NCI-H82 treated with DMSO at 0.1 percent for 48 hours (cell line): ENCODE results near the gene DHX9.

Experiments
- DNase-seq: peaks from one replicate; lab custom pipeline; 2025; ENCODE audit not compliant: unreplicated experiment; lab: John Stamatoyannopoulos, UW

Gene DHX9

DNA sequence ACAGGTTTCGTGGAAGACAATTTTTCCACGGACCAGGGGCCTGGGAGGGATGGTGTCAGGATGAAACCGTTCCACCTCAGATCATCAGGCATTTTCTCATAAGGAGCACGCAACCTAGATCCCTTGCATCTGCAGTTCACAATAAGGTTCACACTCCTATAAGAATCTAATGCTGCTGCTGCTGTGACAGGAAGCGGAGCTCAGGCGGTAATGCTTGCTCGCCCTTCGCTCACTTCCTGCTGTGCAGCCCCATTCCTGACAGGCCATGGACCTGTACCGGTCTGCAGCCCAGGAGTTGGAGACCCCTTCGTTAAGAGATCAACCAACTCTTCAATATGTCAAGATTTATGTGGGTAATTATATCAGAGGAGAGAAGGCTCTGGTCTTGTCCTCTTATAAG, 3.3 kb upstream of the DHX9 start:
- no peak for DNase-seq

- DNase-seq, result no peak
These were observed 2.3 kb downstream of the DHX9 start for GRCh38 chr1:182841368-182841988.

- no peak for DNase-seq
These were observed 3.1 kb downstream of the DHX9 start for GRCh38 chr1:182842265-182842664.

- no peak for DNase-seq
These were observed 6.2 kb downstream of the DHX9 start for GRCh38 chr1:182845379-182845778.

DNA sequence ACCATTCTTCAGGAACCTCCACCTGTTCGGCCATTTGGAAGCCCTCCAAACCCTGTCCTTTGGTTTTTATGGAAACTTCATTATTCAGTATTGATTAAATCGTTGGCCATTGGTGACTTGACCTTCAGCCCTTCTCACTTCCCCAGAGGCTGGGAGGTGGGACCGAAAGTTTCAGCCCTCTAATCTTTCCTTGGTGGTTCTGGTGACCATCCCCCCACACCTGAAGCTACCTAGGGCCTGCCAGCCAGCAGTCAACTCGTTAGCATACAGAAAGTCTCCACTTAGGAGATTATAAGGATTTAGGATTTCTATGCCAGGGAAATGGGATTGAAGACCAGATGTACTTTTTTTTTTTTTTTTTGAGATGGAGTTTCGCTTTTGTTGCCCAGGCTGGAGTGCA, 6.7 kb downstream of the DHX9 start:
- peak; percentile 72 for DNase-seq

DNA sequence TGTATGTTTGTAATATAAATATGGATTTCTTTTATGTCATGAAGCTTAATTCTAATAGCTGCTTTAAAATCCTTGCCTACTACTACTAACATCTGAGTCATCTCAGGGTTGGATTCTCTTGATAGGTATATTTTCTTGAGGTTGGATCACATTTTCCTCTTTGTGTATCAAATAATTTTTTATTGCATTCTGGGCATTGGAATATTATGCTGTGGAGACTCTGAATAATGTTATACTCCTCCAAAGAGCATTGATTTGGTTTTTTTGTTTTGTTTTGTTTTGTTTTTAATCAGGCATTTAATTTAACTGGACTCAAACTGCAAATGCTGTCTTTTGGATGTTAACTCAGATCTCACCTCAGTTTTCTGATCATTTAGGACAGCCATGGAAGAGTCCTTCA, 8.0 kb downstream of the DHX9 start:
- DNase-seq, result no peak

- no peak for DNase-seq
These were observed 9.6 kb downstream of the DHX9 start for GRCh38 chr1:182848736-182849135.

DNA sequence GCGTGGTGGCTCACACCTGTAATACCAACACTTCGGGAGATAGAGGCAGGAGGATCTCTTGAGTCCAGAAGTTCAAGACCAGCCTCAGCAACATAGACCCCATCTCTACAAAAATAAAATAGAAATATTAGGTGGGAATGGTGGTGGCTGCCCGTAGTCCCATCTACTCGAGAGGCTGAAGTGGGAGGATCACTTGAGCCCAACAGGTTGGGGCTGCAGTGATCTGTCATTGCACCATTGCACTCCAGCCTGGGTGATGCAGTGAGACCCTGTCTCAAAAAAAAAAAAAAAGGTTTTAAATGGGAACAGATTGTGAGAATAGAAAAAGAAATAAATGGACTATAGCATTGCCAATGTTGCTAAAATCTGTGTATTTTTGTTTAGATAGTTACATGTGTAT, 11.2 kb downstream of the DHX9 start:
- DNase-seq, result no peak

- no peak for DNase-seq
These were observed 12.7 kb downstream of the DHX9 start for GRCh38 chr1:182851825-182852224.

DNA sequence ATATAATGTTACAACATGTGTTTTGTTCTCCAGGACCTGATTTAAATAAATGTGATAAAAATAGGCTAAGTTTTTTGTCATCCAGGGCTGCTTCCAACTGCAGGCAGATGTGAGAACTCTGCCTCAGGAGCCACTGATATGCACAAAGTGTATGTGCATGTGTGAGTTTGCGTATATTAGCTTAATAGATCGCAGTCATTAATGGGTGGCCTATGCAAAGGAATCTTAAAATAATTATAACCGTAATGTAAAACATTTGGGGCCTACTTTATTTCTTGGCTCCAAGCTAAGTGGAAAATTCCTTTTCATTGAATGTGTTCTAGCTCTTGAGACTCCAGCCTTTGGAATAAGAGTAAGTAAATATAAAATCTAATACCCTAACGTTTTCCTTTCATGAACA, 16.8 kb downstream of the DHX9 start:
- no peak for DNase-seq

GRCh38 chr1:182857212-182857611, 18.1 kb downstream of the DHX9 start:
- no peak for DNase-seq

DNA sequence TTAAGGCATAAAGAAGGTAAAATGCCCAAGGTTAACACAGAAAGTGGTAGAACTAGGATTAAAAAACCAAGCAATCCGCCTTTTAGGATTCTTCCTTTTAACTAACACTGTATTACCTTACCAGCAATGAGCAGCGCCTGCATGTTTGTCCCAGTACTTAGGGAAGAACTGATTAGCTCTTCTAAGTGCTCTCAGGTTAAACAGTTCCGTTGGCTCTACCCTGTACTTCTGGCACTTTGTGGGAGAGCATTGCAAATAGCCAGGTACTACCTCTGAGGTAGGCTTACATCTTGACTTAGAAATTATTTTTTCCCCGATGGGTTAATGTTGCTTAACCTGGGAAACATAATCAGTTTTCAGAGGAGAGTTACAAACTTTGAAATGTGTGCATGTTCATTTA, 21.5 kb downstream of the DHX9 start:
- DNase-seq, result no peak

- DNase-seq, result no peak
These were observed 22.8 kb downstream of the DHX9 start for GRCh38 chr1:182861994-182862393.

- DNase-seq, result no peak
These were observed 23.7 kb downstream of the DHX9 start for GRCh38 chr1:182862827-182863226.

DNA sequence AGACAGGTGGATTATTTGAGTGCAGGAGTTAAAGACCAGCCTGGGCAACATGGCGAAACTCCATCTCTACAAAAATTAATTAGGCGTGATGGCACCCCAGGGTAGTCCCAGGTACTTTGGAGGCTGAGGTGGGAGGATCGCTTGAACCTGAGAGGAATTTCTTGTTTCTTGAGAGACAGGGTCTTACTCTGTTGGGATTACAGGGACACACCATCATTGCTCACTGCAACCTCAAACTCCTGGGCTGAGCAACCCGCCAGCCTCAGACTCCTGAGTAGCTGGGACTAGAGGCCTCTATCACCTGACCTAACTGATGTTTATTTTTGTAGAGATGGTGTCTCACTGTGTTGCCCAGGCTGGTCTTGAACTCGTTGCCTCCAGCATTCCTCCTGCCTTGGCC, 24.8 kb downstream of the DHX9 start:
- DNase-seq, result no peak

DNA sequence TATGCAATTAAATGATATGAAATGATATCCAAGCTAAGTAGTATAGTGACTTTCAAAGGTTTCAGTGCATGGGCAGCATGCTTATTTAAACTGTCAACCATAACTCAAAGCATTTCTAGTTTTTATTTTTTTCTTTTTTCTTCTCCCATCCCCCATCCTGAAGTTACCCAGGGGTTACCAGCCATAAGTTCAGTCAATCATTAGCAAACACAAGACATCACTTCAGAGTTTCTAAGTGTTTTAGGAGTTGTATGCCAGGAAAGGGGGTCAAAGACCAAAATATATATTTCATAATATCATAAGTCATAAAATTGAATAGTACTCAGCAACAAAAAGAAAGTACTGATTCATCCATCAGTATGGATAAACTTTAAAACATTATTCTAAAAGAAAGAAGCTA, 28.7 kb downstream of the DHX9 start:
- DNase-seq, result no peak

GRCh38 chr1:182869241-182869666, 30.1 kb downstream of the DHX9 start:
- DNase-seq, result no peak

- no peak for DNase-seq
These were observed 33.7 kb downstream of the DHX9 start for GRCh38 chr1:182872881-182873280.

- DNase-seq, result no peak
These were observed 36.7 kb downstream of the DHX9 start for GRCh38 chr1:182875889-182876288.

DNA sequence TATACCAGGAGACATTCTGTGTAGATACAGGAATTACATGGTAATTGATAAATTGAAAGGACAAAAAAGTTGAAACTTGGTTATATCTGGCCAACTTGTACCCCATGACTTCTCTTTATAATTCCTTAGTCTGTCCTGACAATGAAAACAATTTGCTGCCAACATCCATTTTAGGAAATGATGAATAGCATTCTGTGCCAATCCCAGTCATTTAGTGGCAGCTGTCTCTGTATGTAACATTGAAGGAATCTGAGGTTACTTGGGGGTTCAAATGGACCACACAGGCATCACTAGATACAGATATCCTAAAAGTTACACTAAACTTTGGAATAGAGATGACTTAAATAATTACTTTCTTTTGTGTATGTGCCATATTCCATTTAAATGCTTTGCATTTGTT, 38.2 kb downstream of the DHX9 start:
- DNase-seq, result no peak

GRCh38 chr1:182877842-182878241, 38.7 kb downstream of the DHX9 start:
- no peak for DNase-seq

DNA sequence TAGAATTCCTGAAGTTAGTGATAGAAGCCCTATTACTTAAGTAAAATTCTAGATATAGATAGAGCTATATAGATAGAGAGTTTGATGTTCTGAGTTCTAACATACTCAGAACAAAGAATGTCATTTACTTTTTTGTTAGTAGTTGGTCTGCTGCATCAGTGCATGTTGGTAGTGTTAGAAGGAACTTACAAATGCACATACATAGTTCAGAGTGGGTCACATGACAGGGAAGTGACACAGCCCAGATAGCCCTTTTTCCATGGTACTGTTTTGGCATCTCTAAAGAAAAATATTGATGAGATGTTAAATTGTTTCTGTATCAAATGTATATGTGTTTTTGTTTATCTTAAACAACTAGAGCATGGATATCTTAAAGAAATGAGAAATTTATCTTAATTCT, 45.7 kb downstream of the DHX9 start:
- no peak for DNase-seq

DNA sequence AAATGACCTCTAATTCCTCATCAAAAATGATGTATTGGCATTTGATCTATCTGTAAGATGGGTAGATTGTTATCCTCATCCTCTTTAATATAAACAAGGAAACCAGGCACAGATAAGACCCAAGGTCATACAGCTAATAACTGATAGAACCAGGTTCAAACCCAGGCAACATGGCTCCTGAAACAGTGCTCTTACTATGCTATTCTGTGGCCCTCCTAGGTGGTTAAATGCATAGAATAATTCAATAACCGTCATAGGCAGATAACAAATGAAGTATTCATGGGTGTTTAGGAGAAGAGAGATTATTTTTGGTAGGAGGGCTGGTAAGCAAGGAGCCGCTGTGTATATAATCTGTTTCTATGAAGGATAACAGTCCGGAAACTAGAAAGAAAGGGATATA, 46.4 kb downstream of the DHX9 start:
- no peak for DNase-seq

GRCh38 chr1:182886985-182887384, 47.8 kb downstream of the DHX9 start:
- DNase-seq, result no peak
